Suprapubic skin (tissue), 4 donors: ENCODE measurements around the gene SARM1. TPM values are rescaled to one million over a fixed set of nuclear protein-coding genes. Genes with fewer than 3 reads are reported as not detected.

Source experiments
- DNase-seq, 2 donors: peaks; one replicate each; pipeline ENCODE4 v3.0.0-alpha.2; 2019; ENCODE audit warnings: low spot score in 2 of 2
- H3K27ac ChIP-seq: fragments of 200-600 bp; sonication (generic); one replicate; pipeline ENCODE4 v1.5.1; 2019
- H3K27me3 ChIP-seq: fragments of 200-600 bp; sonication (generic); one replicate; pipeline ENCODE4 v1.5.1; 2019
- H3K36me3 ChIP-seq: fragments of 200-600 bp; sonication (generic); one replicate; pipeline ENCODE4 v1.5.1; 2019
- H3K4me1 ChIP-seq: fragments of 200-600 bp; sonication (generic); one replicate; pipeline ENCODE4 v1.5.1; 2019
- H3K4me3 ChIP-seq: fragments of 200-600 bp; sonication (generic); one replicate; pipeline ENCODE4 v1.5.1; 2019; ENCODE audit warnings: mild to moderate bottlenecking
- H3K9me3 ChIP-seq: fragments of 200-600 bp; sonication (generic); one replicate; pipeline ENCODE4 v1.5.1; 2019
- CTCF ChIP-seq, 2 donors: fragments of 200-600 bp in 1 of 2; fragments of 450-650 bp in 1 of 2; sonication (generic) in 1 of 2; IDR thresholded peaks; one replicate each; pipeline ENCODE4 v1.5.1; 2016 to 2019; ENCODE audit warnings: antibody characterized with exemption in 2 of 2, mild to moderate bottlenecking in 1 of 2, moderate library complexity in 1 of 2
- EP300 ChIP-seq: sonication (generic); formaldehyde crosslinking; IDR thresholded peaks from one replicate; pipeline ENCODE4 v1.6.1; 2017; ENCODE audit warnings: antibody characterized with exemption
- POLR2A ChIP-seq, 2 donors: fragments of 450-650 bp; IDR thresholded peaks; one replicate each; pipeline ENCODE4 v1.6.1; 2017; ENCODE audit warnings: antibody characterized with exemption in 2 of 2, mild to moderate bottlenecking in 2 of 2, moderate library complexity in 2 of 2
- POLR2AphosphoS5 ChIP-seq, 3 donors: sonication (generic); formaldehyde crosslinking; IDR thresholded peaks; one replicate each; pipeline ENCODE4 v1.6.1; 2017; ENCODE audit warnings: antibody characterized with exemption in 3 of 3
- WGBS: methylation state at CpG from one replicate; pipeline ENCODE4 v1.1.5; 2018; 5-methylcytosine and 5-hydroxymethylcytosine counted together
- total RNA-seq, 4 donors: library from RNA; depleted of rRNA; stranded (reverse); fragments of >200 nt; gene quantifications; one replicate each; pipeline ENCODE4 v1.1.0, GENCODE V29; 2016

SARM1 gene
- total RNA-seq, 4 donors from 2014 or later: 4.0 to 17.7 (median 11.6) TPM

GRCh38 chr17:28397687-28398279 lies 26.3 kb downstream of the SARM1 start:
- Histone ChIP-seq H3K4me1 (no peaks in the 10 kb centered on the region), H3K27me3 (no peaks in the 10 kb centered on the region), H3K4me3 (no peak overlapping the region), H3K27ac (no peak overlapping the region), H3K9me3 (no peaks in the 10 kb centered on the region), H3K36me3 (peaks cover 60% of the 10 kb centered on the region)
- WGBS: 73% methylated on average over 7 of the region's 7 CpGs
- TF ChIP-seq POLR2AphosphoS5 (IDR thresholded peaks at IDR 0.05) (no peak), EP300 (no peak), CTCF (IDR thresholded peaks at IDR 0.05) (no peak), POLR2A (IDR thresholded peaks at IDR 0.05) (no peak)
- DNase-seq: no peak

- H3K9me3 ChIP-seq: no peaks in the 10 kb centered on the region
- H3K36me3 ChIP-seq: peaks cover 56% of the 10 kb centered on the region
- H3K27ac ChIP-seq: no peak overlapping the region
- WGBS: 69% methylated on average over 6 of the region's 6 CpGs
- no peaks in the 10 kb centered on the region for H3K4me1 ChIP-seq
- H3K27me3 ChIP-seq: no peaks in the 10 kb centered on the region
- no peak overlapping the region for H3K4me3 ChIP-seq
- no peak for DNase-seq
- no peak for TF ChIP-seq POLR2A (IDR thresholded peaks at IDR 0.05)
- TF ChIP-seq EP300: no peak
- TF ChIP-seq CTCF (IDR thresholded peaks at IDR 0.05): no peak
- TF ChIP-seq POLR2AphosphoS5 (IDR thresholded peaks at IDR 0.05): no peak
Observed at GRCh38 chr17:28398280-28398981, 26.9 kb downstream of the SARM1 start.

- no peak overlapping the region for H3K4me3 ChIP-seq
- TF ChIP-seq EP300: no peak
- TF ChIP-seq POLR2AphosphoS5 (IDR thresholded peaks at IDR 0.05): no peak
- TF ChIP-seq CTCF (IDR thresholded peaks at IDR 0.05): no peak
- no peak for TF ChIP-seq POLR2A (IDR thresholded peaks at IDR 0.05)
- H3K4me1 ChIP-seq: peaks cover 2% of the 10 kb centered on the region
- no peaks in the 10 kb centered on the region for H3K27me3 ChIP-seq
- DNase-seq: no peak
- WGBS: 89% methylated on average over 4 of the region's 4 CpGs
- no peaks in the 10 kb centered on the region for H3K9me3 ChIP-seq
- H3K36me3 ChIP-seq: peaks cover 51% of the 10 kb centered on the region
- H3K27ac ChIP-seq: no peak overlapping the region
Observed at GRCh38 chr17:28399808-28400207, 28.3 kb downstream of the SARM1 start.

GRCh38 chr17:28402224-28402630 lies 30.7 kb downstream of the SARM1 start:
- Histone ChIP-seq H3K4me3 (no peak overlapping the region), H3K27ac (no peak overlapping the region), H3K4me1 (peaks cover 22% of the 10 kb centered on the region), H3K9me3 (no peaks in the 10 kb centered on the region), H3K36me3 (peaks cover 36% of the 10 kb centered on the region), H3K27me3 (no peaks in the 10 kb centered on the region)
- 32% methylated on average over 3 of the region's 3 CpGs for WGBS
- no peak for DNase-seq
- no peak for TF ChIP-seq EP300
- TF ChIP-seq POLR2A (IDR thresholded peaks at IDR 0.05): no peak
- no peak for TF ChIP-seq CTCF (IDR thresholded peaks at IDR 0.05)
- TF ChIP-seq POLR2AphosphoS5 (IDR thresholded peaks at IDR 0.05): no peak

GRCh38 chr17:28402844-28403243 lies 31.4 kb downstream of the SARM1 start:
- Histone ChIP-seq H3K4me3 (no peak overlapping the region), H3K27me3 (no peaks in the 10 kb centered on the region), H3K4me1 (peaks cover 22% of the 10 kb centered on the region), H3K27ac (no peak overlapping the region), H3K36me3 (peaks cover 30% of the 10 kb centered on the region), H3K9me3 (no peaks in the 10 kb centered on the region)
- TF ChIP-seq EP300 (no peak), CTCF (IDR thresholded peaks at IDR 0.05) (no peak), POLR2AphosphoS5 (IDR thresholded peaks at IDR 0.05) (no peak), POLR2A (IDR thresholded peaks at IDR 0.05) (no peak)
- 86% methylated on average over 6 of the region's 6 CpGs for WGBS
- no peak for DNase-seq
